Testis (tissue), 2 donors: ENCODE measurements around the gene ENTHD1.

Experiments used
- POLR2A ChIP-seq: fragments of 450-650 bp; IDR thresholded peaks from one replicate; pipeline ENCODE4 v1.6.1; 2017; ENCODE audit warnings: antibody characterized with exemption, mild to moderate bottlenecking, moderate library complexity
- TF ChIP-seq, protein P1 (sequence below), 3 experiments: fragments of 450-650 bp in 2 of 3; fragments of 200-600 bp in 1 of 3; sonication (generic) in 1 of 3; IDR thresholded peaks; one replicate each; pipeline ENCODE4 v1.5.1; 2016 to 2019; ENCODE audit warnings: antibody characterized with exemption in 3 of 3, mild to moderate bottlenecking in 2 of 3, moderate library complexity in 1 of 3

DNA sequence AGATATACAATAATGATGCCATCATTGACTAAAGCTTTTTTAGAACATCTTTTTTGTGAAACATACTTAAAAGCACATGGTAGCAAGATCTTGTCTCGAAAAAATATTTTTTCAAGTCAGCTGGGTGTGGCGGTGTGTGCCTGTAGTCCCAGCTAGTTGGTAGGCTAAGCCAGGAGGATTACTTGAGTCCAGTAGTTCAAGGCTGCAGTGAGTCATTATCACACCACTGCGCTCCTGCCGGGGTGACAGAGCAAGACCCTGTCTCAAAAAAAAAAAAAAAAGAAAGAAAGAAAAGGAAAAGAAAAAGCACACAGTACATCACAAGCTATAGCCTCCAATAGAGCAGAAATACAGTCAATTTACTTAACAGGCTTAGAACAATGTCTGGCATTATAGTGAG lies 37.0 kb downstream of the ENTHD1 start:
- TF ChIP-seq POLR2A, result no peak
- TF ChIP-seq, protein P1, sequence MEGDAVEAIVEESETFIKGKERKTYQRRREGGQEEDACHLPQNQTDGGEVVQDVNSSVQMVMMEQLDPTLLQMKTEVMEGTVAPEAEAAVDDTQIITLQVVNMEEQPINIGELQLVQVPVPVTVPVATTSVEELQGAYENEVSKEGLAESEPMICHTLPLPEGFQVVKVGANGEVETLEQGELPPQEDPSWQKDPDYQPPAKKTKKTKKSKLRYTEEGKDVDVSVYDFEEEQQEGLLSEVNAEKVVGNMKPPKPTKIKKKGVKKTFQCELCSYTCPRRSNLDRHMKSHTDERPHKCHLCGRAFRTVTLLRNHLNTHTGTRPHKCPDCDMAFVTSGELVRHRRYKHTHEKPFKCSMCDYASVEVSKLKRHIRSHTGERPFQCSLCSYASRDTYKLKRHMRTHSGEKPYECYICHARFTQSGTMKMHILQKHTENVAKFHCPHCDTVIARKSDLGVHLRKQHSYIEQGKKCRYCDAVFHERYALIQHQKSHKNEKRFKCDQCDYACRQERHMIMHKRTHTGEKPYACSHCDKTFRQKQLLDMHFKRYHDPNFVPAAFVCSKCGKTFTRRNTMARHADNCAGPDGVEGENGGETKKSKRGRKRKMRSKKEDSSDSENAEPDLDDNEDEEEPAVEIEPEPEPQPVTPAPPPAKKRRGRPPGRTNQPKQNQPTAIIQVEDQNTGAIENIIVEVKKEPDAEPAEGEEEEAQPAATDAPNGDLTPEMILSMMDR (IDR thresholded peaks at IDR 0.05), result no peak
